AG04449 (cell line): ENCODE data around the gene PTGES3L.

Source experiments
- CTCF ChIA-PET: fragments of 350-600 bp; formaldehyde crosslinking; extraction: SDS; loops from one replicate; lab custom pipeline; 2021; ENCODE audit warnings: antibody characterized with exemption; lab: Yijun Ruan, JAX
- POLR2A ChIA-PET: fragments of 400-600, 350-600 bp; formaldehyde crosslinking; extraction: SDS; loops from one replicate; lab custom pipeline; 2020; ENCODE audit warnings: antibody characterized with exemption, inconsistent platforms; lab: Yijun Ruan, JAX
- DNase-seq: peaks from one replicate; pipeline ENCODE4 v3.0.0-alpha.2; 2010; ENCODE audit warnings: low read depth, low spot score
- H3K4me3 ChIP-seq: 2 replicates; pipeline ENCODE4 v1.5.1; 2011; ENCODE audit warnings: low read depth, mild to moderate bottlenecking, control low read depth, low read length
- CTCF ChIP-seq: IDR thresholded peaks from one replicate; pipeline ENCODE4 v1.5.1; 2011; ENCODE audit warnings: mild to moderate bottlenecking, moderate library complexity, low read length, control low read depth, inconsistent platforms; ENCODE audit not compliant: insufficient read depth; ENCODE audit errors: missing control alignments

Gene PTGES3L

GRCh38 chr17:42979511-42980273 is at the start of gene PTGES3L:
TSS of gene PTGES3L (minus strand) at chr17:42980080. CDS start at chr17:42980053, 27 bp downstream.
- peak within 1 kb of the TSS; percentile 78 for H3K4me3 ChIP-seq
- POLR2A ChIA-PET: interaction anchor here (1.0 kb wide), 1 partner anchor 18 kb away, joined by 5 read pairs; the partner anchor contains the start of gene RPL27
- no peak for DNase-seq
- CTCF ChIA-PET: interaction anchor here (1.4 to 2.6 kb wide), 2 partner anchors 18 to 136 kb away, joined by 3 to 14 read pairs; partner anchors contain the start of gene RPL27
- no peak for TF ChIP-seq CTCF

- TF ChIP-seq CTCF: no peak
- ChIA-PET POLR2A (no interaction called here), CTCF (no interaction called here)
- no peak overlapping the region for H3K4me3 ChIP-seq
- no peak for DNase-seq
Measured at GRCh38 chr17:43028221-43028861, 48.5 kb upstream of the PTGES3L start.

GRCh38 chr17:43027091-43028032 is 47.5 kb upstream of the PTGES3L start:
- TF ChIP-seq CTCF: no peak
- DNase-seq: no peak
- ChIA-PET CTCF (interaction anchor here (1.0 kb wide), 1 partner anchor 8 kb away, joined by 3 read pairs; no protein-coding TSS in a partner anchor), POLR2A (no interaction called here)
- H3K4me3 ChIP-seq: no peak overlapping the region

- ChIA-PET CTCF (interaction anchor here (1.0 kb wide), 1 partner anchor 9 kb away, joined by 3 read pairs; no protein-coding TSS in a partner anchor), POLR2A (no interaction called here)
- no peak for TF ChIP-seq CTCF
- no peak for DNase-seq
- H3K4me3 ChIP-seq: no peak overlapping the region
Measured at GRCh38 chr17:43026595-43026994, 46.7 kb upstream of the PTGES3L start.

GRCh38 chr17:43025766-43026537 is 46.1 kb upstream of the PTGES3L start:
- DNase-seq: no peak
- CTCF ChIA-PET: interaction anchor here (1.0 kb wide), 1 partner anchor 10 kb away, joined by 3 read pairs; no protein-coding TSS in a partner anchor
- no peak for TF ChIP-seq CTCF
- no peak overlapping the region; the same call in 1 of the 2 replicates for H3K4me3 ChIP-seq
- POLR2A ChIA-PET: interaction anchor here (0.8 kb wide), 1 partner anchor 17 kb away, joined by 3 read pairs; no protein-coding TSS in a partner anchor
